H9 (cell line): ENCODE results near the gene TNK2. TPM values are rescaled to one million over a fixed set of nuclear protein-coding genes. Genes with fewer than 3 reads are reported as not detected.

Source experiments
- DNase-seq: peaks from one replicate; pipeline ENCODE4 v3.0.0-alpha.2; 2017
- H2AFZ ChIP-seq: one replicate; pipeline ENCODE4 v1.6.1; 2013; ENCODE audit warnings: mild to moderate bottlenecking, low read length, control low read depth, moderate library complexity
- H2AK5ac ChIP-seq: 2 replicates; pipeline ENCODE4 v1.6.1; 2013; ENCODE audit warnings: low read length, control low read depth, mixed read lengths; ENCODE audit not compliant: insufficient read length
- H2BK120ac ChIP-seq: one replicate; pipeline ENCODE4 v1.6.1; 2013; ENCODE audit warnings: low read depth, mild to moderate bottlenecking, low read length, control low read depth, inconsistent platforms; ENCODE audit not compliant: poor library complexity, severe bottlenecking
- H2BK12ac ChIP-seq: 2 replicates; pipeline ENCODE4 v1.6.1; 2013; ENCODE audit warnings: low read length, control low read depth, mixed read lengths, low read depth; ENCODE audit not compliant: insufficient read length
- H2BK15ac ChIP-seq: 2 replicates; pipeline ENCODE4 v1.6.1; 2013; ENCODE audit warnings: low read depth, low read length, control low read depth
- H2BK20ac ChIP-seq: one replicate; pipeline ENCODE4 v1.6.1; 2013; ENCODE audit warnings: low read depth, mild to moderate bottlenecking, low read length, control low read depth, inconsistent platforms; ENCODE audit not compliant: poor library complexity, severe bottlenecking
- H2BK5ac ChIP-seq: 2 replicates; pipeline ENCODE4 v1.6.1; 2013; ENCODE audit warnings: low read length, control low read depth, mixed read lengths; ENCODE audit not compliant: insufficient read length
- H3K14ac ChIP-seq: 2 replicates; pipeline ENCODE4 v1.6.1; 2013; ENCODE audit warnings: low read length, control low read depth; ENCODE audit not compliant: insufficient read depth
- H3K18ac ChIP-seq: 2 replicates; pipeline ENCODE4 v1.6.1; 2013; ENCODE audit warnings: low read depth, mild to moderate bottlenecking, mixed read lengths, low read length, control low read depth; ENCODE audit not compliant: insufficient read length
- H3K23ac ChIP-seq: 2 replicates; pipeline ENCODE4 v1.6.1; 2013; ENCODE audit warnings: low read length, control low read depth, mixed read lengths, low read depth; ENCODE audit not compliant: insufficient read length
- H3K23me2 ChIP-seq: 2 replicates; pipeline ENCODE4 v1.6.1; 2013; ENCODE audit warnings: low read depth, mild to moderate bottlenecking, mixed read lengths, low read length, control low read depth; ENCODE audit not compliant: insufficient read length, poor library complexity, severe bottlenecking
- H3K27ac ChIP-seq: 2 replicates; pipeline ENCODE4 v1.5.1; 2013; ENCODE audit warnings: low read length, control low read depth, mixed read lengths, low read depth; ENCODE audit not compliant: insufficient read length
- H3K27me3 ChIP-seq: 2 replicates; pipeline ENCODE4 v1.6.1; 2013; ENCODE audit warnings: low read length, control low read depth, inconsistent platforms; ENCODE audit not compliant: insufficient read depth
- H3K4ac ChIP-seq: 2 replicates; pipeline ENCODE4 v1.6.1; 2013; ENCODE audit warnings: low read depth, mild to moderate bottlenecking, control low read depth, inconsistent platforms, low read length, moderate library complexity
- H3K4me1 ChIP-seq: 2 replicates; pipeline ENCODE4 v1.6.1; 2013; ENCODE audit warnings: low read length, control low read depth, inconsistent platforms; ENCODE audit not compliant: insufficient read depth
- H3K4me2 ChIP-seq: 2 replicates; pipeline ENCODE4 v1.6.1; 2013; ENCODE audit warnings: low read length, control low read depth, mixed read lengths; ENCODE audit not compliant: insufficient read length, insufficient read depth
- H3K56ac ChIP-seq: 2 replicates; pipeline ENCODE4 v1.6.1; 2013; ENCODE audit warnings: low read depth, mild to moderate bottlenecking, mixed read lengths, low read length, control low read depth; ENCODE audit not compliant: insufficient read length
- H3K79me1 ChIP-seq: 2 replicates; pipeline ENCODE4 v1.6.1; 2013; ENCODE audit warnings: low read depth, mild to moderate bottlenecking, moderate library complexity, low read length, control low read depth, inconsistent platforms; ENCODE audit not compliant: insufficient read depth, poor library complexity, severe bottlenecking
- H3K79me2 ChIP-seq: 2 replicates; pipeline ENCODE4 v1.6.1; 2013; ENCODE audit warnings: low read length, control low read depth, inconsistent platforms; ENCODE audit not compliant: insufficient read depth
- H3K9ac ChIP-seq: 2 replicates; pipeline ENCODE4 v1.6.1; 2013; ENCODE audit warnings: low read length, control low read depth, mixed read lengths; ENCODE audit not compliant: insufficient read length; ENCODE audit errors: extremely low read depth
- H3K9me3 ChIP-seq: one replicate; pipeline ENCODE4 v1.6.1; 2013; ENCODE audit warnings: low read depth, low read length, inconsistent platforms; ENCODE audit not compliant: control insufficient read depth
- H3T11ph ChIP-seq: one replicate; pipeline ENCODE4 v1.6.1; 2013; ENCODE audit warnings: mild to moderate bottlenecking, low read length, control low read depth, inconsistent platforms
- H4K20me1 ChIP-seq: one replicate; pipeline ENCODE4 v1.6.1; 2013; ENCODE audit not compliant: control insufficient read depth, insufficient read length, insufficient read depth
- H4K5ac ChIP-seq: 2 replicates; pipeline ENCODE4 v1.6.1; 2013; ENCODE audit warnings: low read depth, mild to moderate bottlenecking, mixed read lengths, low read length, control low read depth; ENCODE audit not compliant: insufficient read length
- H4K8ac ChIP-seq: replicated peaks from 2 replicates; pipeline ENCODE4 v1.6.1; 2013; ENCODE audit warnings: low read length, control low read depth, mixed read lengths, low read depth; ENCODE audit not compliant: insufficient read length
- H4K91ac ChIP-seq: 2 replicates; pipeline ENCODE4 v1.6.1; 2013; ENCODE audit warnings: low read depth, mild to moderate bottlenecking, moderate library complexity, mixed read lengths, low read length, control low read depth; ENCODE audit not compliant: insufficient read length
- H3K27ac Mint-ChIP-seq, 3 experiments: 2 replicates in 2 of 3; 3 replicates in 1 of 3; pipeline ENCODE4 v1.8.0; 2020 to 2021; ENCODE audit warnings: mixed read lengths in 3 of 3, mild to moderate bottlenecking in 1 of 3, moderate library complexity in 1 of 3
- H3K27me3 Mint-ChIP-seq: 2 replicates; pipeline ENCODE4 v1.8.0; 2021; ENCODE audit warnings: low read depth, mild to moderate bottlenecking, moderate library complexity, mixed read lengths
- H3K36me3 Mint-ChIP-seq, 3 experiments: 2 replicates in 2 of 3; 3 replicates in 1 of 3; pipeline ENCODE4 v1.8.0; 2020 to 2021; ENCODE audit warnings: low read depth in 3 of 3, mixed read lengths in 3 of 3; ENCODE audit not compliant: insufficient read depth in 1 of 3
- H3K4me1 Mint-ChIP-seq, 2 experiments: 2 replicates each; pipeline ENCODE4 v1.8.0; 2020; ENCODE audit warnings: mixed read lengths in 2 of 2
- H3K4me3 Mint-ChIP-seq, 2 experiments: 2 replicates in 1 of 2; 3 replicates in 1 of 2; pipeline ENCODE4 v1.8.0; 2020 to 2021; ENCODE audit warnings: mild to moderate bottlenecking in 2 of 2, mixed read lengths in 2 of 2, moderate library complexity in 1 of 2
- H3K9me3 Mint-ChIP-seq, 2 experiments: 2 replicates in 1 of 2; 3 replicates in 1 of 2; pipeline ENCODE4 v1.8.0; 2020; ENCODE audit warnings: mild to moderate bottlenecking in 2 of 2, mixed read lengths in 2 of 2, moderate library complexity in 1 of 2
- CTCF ChIP-seq: fragments of 200-600 bp; sonication (generic); conservative IDR thresholded peaks from 3 replicates; pipeline ENCODE4 v1.8.0; 2021; ENCODE audit warnings: antibody characterized with exemption, mild to moderate bottlenecking
- WGBS: extraction: QIAGEN DNeasy Blood & Tissue Kit; methylation state at CpG from one replicate; pipeline ENCODE4 v1.1.7; 2013; ENCODE audit warnings: missing lambda C conversion rate, low lambda C conversion rate, mixed read lengths; ENCODE audit not compliant: insufficient read length; ENCODE audit errors: extremely low coverage; 5-methylcytosine and 5-hydroxymethylcytosine counted together
- total RNA-seq: library from RNA; stranded (reverse); gene quantifications from 2 replicates; pipeline ENCODE4 v1.2.1, GENCODE V29; 2021

TNK2 gene
- total RNA-seq, 1 experiment from 2014 or later: 34.5 TPM

GRCh38 chr3:195850857-195851543 is 57.4 kb downstream of the TNK2 start:
- peaks cover 12% of the 10 kb centered on the region for H3K27me3 Mint-ChIP-seq
- Histone ChIP-seq H2AFZ (no peak overlapping the region), H3K4me2 (no peak overlapping the region)

More at GRCh38 chr3:195850857-195851543, 57.4 kb downstream of the TNK2 start:
- Histone ChIP-seq H3K56ac (no peak overlapping the region), H3K4me1 (no peaks in the 10 kb centered on the region), H2BK20ac (no peak overlapping the region), H2BK120ac (no peak overlapping the region), H4K91ac (no peak overlapping the region), H3K4ac (no peak overlapping the region), H4K5ac (no peak overlapping the region), H3K14ac (no peak overlapping the region), H3K23me2 (no peaks in the 10 kb centered on the region), H3K9me3 (no peaks in the 10 kb centered on the region), H2BK15ac (no peak overlapping the region), H2AK5ac (no peak overlapping the region), H3K23ac (no peak overlapping the region), H2BK12ac (no peak overlapping the region), H3K27me3 (no peaks in the 10 kb centered on the region), H2BK5ac (no peak overlapping the region), H3K79me2 (no peaks in the 10 kb centered on the region), H3K27ac (no peak overlapping the region), H3K9ac (no peak overlapping the region), H3T11ph (no peak overlapping the region), H4K8ac (no peak overlapping the region), H3K79me1 (no peaks in the 10 kb centered on the region), H3K18ac (no peak overlapping the region), H4K20me1 (no peaks in the 10 kb centered on the region)
- peaks cover 12 to 15% of the 10 kb centered on the region in 2 experiments for H3K4me1 Mint-ChIP-seq
- DNase-seq: peak; percentile 88
- peak; percentile 100 for TF ChIP-seq CTCF
- no CpG with 5 or more reads among the region's 31 CpGs for WGBS
- no peak overlapping the region; a peak in 1 of 5 replicates for H3K4me3 Mint-ChIP-seq
- H3K27ac Mint-ChIP-seq: no peak overlapping the region; a peak in 1 of 7 replicates
- no peaks in the 10 kb centered on the region for H3K36me3 Mint-ChIP-seq
- H3K9me3 Mint-ChIP-seq: peaks cover 0 to 3% of the 10 kb centered on the region in 2 experiments; a peak in 1 of 5 replicates
